ENCODE data around the gene SLC27A2. TPM values are rescaled to one million over a fixed set of nuclear protein-coding genes. Genes with fewer than 3 reads are reported as not detected.
"Not testable (repeated sequence)": the region's sequence is repeated elsewhere in the genome, so short reads cannot be mapped to it uniquely, and the experiment has no call there.

The SLC27A2 gene
- total RNA-seq, 4 donors from 2014 or later = 0.72 to 10.2 (median 5.9) TPM

GRCh38 chr15:50186752-50187151 is 4.8 kb downstream of the SLC27A2 start:
- WGBS = 80% methylated on average over 1 of the region's 1 CpG
- Histone ChIP-seq H3K36me3 (no peaks in the 10 kb centered on the region), H3K4me1 (peaks cover 11% of the 10 kb centered on the region), H3K27me3 (peaks cover 27% of the 10 kb centered on the region), H3K9me3 (no peaks in the 10 kb centered on the region), H3K27ac (no peak overlapping the region), H3K4me3 (no peak overlapping the region)
- TF ChIP-seq POLR2AphosphoS5 (IDR thresholded peaks at IDR 0.05) (no peak), POLR2A (IDR thresholded peaks at IDR 0.05) (no peak), CTCF (IDR thresholded peaks at IDR 0.05) (no peak), EP300 (IDR thresholded peaks at IDR 0.05) (no peak)
- DNase-seq (ENCODE audit: low spot score in 2 of 2) = no peak

DNA sequence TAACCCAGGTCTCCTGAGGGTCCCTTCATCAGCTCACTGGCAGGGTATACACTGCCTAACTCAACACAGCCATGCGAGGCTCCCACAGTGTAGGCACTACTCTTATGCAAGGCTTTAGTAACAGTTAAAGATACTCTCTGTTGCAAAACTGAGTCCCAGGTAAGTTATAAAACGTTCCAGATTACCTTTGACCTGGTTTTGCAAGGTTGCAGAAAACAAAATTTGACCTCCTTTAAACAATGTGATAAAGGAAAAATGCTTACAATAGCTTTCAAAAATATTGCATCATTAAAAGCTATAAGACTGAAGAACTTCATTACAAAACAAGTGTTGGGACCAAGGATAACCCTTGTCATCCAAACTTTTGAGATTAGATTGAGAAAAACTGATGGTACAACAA is 5.5 kb downstream of the SLC27A2 start:
- TF ChIP-seq POLR2AphosphoS5 (IDR thresholded peaks at IDR 0.05) (no peak), POLR2A (IDR thresholded peaks at IDR 0.05) (no peak), CTCF (IDR thresholded peaks at IDR 0.05) (no peak), EP300 (IDR thresholded peaks at IDR 0.05) (no peak)
- no peaks in the 10 kb centered on the region for H3K9me3 ChIP-seq
- H3K4me1 ChIP-seq = peaks cover 3% of the 10 kb centered on the region
- H3K36me3 ChIP-seq = no peaks in the 10 kb centered on the region
- DNase-seq (ENCODE audit: low spot score in 2 of 2) = no peak
- no peak overlapping the region for H3K4me3 ChIP-seq
- H3K27ac ChIP-seq = no peak overlapping the region
- peaks cover 19% of the 10 kb centered on the region for H3K27me3 ChIP-seq
- 76% methylated on average over 2 of the region's 2 CpGs for WGBS

- DNase-seq (ENCODE audit: low spot score in 2 of 2) = no peak
- H3K9me3 ChIP-seq = no peaks in the 10 kb centered on the region
- H3K27me3 ChIP-seq = peaks cover 15% of the 10 kb centered on the region
- H3K36me3 ChIP-seq = no peaks in the 10 kb centered on the region
- H3K4me3 ChIP-seq = no peak overlapping the region
- no peak overlapping the region for H3K27ac ChIP-seq
- 86% methylated on average over 2 of the region's 2 CpGs for WGBS
- H3K4me1 ChIP-seq = no peaks in the 10 kb centered on the region
- TF ChIP-seq EP300 (IDR thresholded peaks at IDR 0.05) = no peak
- no peak for TF ChIP-seq POLR2A (IDR thresholded peaks at IDR 0.05)
- no peak for TF ChIP-seq CTCF (IDR thresholded peaks at IDR 0.05)
- no peak for TF ChIP-seq POLR2AphosphoS5 (IDR thresholded peaks at IDR 0.05)
Measured at GRCh38 chr15:50187997-50188396, 6.0 kb downstream of the SLC27A2 start.

GRCh38 chr15:50188793-50189192 is 6.8 kb downstream of the SLC27A2 start:
- 98% methylated on average over 5 of the region's 5 CpGs for WGBS
- DNase-seq (ENCODE audit: low spot score in 2 of 2) = not testable (repeated sequence)

GRCh38 chr15:50189633-50190032 is 7.6 kb downstream of the SLC27A2 start:
- Histone ChIP-seq H3K9me3 (no peaks in the 10 kb centered on the region), H3K36me3 (no peaks in the 10 kb centered on the region), H3K27me3 (peaks cover 3% of the 10 kb centered on the region), H3K27ac (no peak overlapping the region), H3K4me1 (no peaks in the 10 kb centered on the region), H3K4me3 (no peak overlapping the region)
- DNase-seq (ENCODE audit: low spot score in 2 of 2) = no peak
- TF ChIP-seq EP300 (IDR thresholded peaks at IDR 0.05) = no peak
- no peak for TF ChIP-seq POLR2AphosphoS5 (IDR thresholded peaks at IDR 0.05)
- TF ChIP-seq CTCF (IDR thresholded peaks at IDR 0.05) = no peak
- TF ChIP-seq POLR2A (IDR thresholded peaks at IDR 0.05) = no peak

More at GRCh38 chr15:50188793-50189192, 6.8 kb downstream of the SLC27A2 start:
- not testable (repeated sequence) for H3K27ac ChIP-seq, H3K4me1 ChIP-seq, H3K36me3 ChIP-seq, H3K27me3 ChIP-seq, H3K4me3 ChIP-seq, H3K9me3 ChIP-seq

DNA sequence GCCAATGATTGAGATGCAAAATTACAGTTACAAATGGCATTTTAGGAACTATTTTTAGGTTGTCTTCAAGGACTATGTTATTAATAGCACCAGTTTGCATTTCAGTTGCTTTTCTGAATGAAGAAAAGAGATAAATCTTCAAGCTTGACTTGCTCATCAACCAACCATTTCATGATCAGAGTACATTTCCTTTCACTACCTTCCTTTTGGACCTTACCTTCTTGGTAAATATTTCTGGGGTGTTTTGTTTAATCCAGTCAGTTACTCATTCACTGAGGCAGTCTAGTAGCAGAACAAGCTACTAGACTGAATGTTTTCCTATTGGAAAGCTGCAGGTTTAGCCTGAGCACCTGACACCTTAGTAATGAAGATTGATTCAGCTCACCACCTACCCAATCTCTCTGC is 8.2 kb downstream of the SLC27A2 start:
- DNase-seq (ENCODE audit: low spot score in 2 of 2) = no peak
- Histone ChIP-seq H3K4me1 (no peaks in the 10 kb centered on the region), H3K9me3 (no peaks in the 10 kb centered on the region), H3K27me3 (no peaks in the 10 kb centered on the region), H3K36me3 (no peaks in the 10 kb centered on the region), H3K4me3 (no peak overlapping the region), H3K27ac (no peak overlapping the region)
- no peak for TF ChIP-seq POLR2AphosphoS5 (IDR thresholded peaks at IDR 0.05)
- TF ChIP-seq EP300 (IDR thresholded peaks at IDR 0.05) = no peak
- no peak for TF ChIP-seq POLR2A (IDR thresholded peaks at IDR 0.05)
- TF ChIP-seq CTCF (IDR thresholded peaks at IDR 0.05) = no peak
